Epithelial cell of umbilical artery (primary cell): ENCODE results near the gene IFIT1. TPM values are rescaled to one million over a fixed set of nuclear protein-coding genes. Genes with fewer than 3 reads are reported as not detected.

Experiments used
- total RNA-seq: library from RNA; depleted of rRNA; stranded (reverse); fragments of >200 nt; gene quantifications from 2 replicates; pipeline ENCODE4 v1.2.3, GENCODE V29; 2014

Gene IFIT1, protein sequence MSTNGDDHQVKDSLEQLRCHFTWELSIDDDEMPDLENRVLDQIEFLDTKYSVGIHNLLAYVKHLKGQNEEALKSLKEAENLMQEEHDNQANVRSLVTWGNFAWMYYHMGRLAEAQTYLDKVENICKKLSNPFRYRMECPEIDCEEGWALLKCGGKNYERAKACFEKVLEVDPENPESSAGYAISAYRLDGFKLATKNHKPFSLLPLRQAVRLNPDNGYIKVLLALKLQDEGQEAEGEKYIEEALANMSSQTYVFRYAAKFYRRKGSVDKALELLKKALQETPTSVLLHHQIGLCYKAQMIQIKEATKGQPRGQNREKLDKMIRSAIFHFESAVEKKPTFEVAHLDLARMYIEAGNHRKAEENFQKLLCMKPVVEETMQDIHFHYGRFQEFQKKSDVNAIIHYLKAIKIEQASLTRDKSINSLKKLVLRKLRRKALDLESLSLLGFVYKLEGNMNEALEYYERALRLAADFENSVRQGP
- total RNA-seq = 6.5 and 164 TPM in 2 replicates

DNA sequence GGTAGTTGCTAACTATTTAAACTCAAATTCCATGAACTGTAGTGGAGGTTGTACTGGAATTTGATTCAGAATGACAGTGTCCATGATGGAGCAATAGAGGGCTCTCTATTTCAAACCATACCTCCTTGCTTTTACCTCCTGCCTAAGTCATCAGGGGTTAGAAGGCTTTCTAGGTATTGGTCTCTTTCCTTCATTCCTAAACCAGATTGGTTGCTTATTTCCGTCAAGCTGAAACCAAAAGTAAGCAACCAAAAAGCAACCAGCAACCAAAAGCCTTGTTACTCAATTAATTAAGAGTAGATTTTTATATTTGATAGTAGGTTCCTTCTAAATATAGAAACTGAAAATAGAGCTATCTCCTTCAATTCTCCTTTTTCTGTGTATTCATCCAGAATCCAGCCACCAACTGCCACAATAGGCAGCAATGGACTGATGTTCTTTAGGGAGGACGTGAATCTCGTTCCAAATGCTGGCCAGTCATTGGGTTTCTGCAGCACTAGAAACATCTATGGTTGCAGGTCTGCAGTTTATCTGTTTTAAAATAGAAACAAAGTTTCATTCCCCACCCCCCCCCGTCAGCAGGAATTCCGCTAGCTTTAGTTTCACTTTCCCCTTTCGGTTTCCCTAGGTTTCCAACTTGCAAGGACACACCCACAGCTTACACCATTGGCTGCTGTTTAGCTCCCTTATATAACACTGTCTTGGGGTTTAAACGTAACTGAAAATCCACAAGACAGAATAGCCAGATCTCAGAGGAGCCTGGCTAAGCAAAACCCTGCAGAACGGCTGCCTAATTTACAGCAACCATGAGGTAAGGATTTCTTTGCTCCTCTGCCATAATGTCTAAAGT, at the start of gene IFIT1:
TSS of gene IFIT1 (plus strand) at position 717 of the 850 bp plus-strand sequence. CDS start at position 807, 90 bp downstream.

DNA sequence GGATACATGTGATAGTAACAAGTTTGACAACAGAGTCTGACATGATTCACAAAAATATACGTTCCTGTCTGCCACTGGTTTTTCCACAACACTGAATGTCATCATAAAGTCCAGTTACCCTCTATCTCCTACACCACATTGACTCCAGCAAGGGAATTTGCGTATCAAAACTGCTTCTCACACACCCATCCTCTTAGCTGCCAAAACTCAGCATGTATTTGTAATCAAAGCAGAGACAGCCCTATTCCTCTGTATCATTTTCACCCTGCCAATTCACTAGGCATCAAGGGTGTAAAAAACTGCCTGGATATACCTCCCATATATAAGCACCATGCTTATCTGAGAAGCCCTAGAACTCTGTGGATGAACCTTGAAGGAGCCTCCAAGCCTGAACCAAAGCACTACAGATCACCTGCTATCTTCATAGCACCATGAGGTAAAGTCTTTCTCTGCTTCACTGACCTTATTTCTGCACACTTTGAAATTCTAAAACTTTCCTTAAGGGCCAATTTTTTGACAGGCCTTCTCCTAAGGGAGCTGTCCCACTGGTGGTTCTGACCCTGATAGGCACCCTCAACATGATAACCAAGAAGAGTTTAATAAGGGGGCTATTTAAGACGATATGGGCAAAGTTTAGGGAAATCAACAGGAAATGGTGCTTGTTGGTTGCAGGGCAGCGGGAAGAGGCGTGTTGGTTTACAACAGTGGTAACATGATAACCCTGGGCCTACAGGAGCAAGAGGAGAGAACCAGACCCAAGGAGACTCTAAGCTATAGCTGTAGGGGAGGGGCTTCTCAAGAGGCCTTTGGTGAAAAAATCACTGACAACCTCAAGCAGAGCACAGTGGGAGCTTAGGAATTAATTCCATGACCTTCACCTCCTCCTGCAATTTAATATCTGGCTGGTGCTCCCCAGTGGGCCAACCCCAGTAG, 14.5 kb upstream of the IFIT1 start, which contains the start of gene IFIT1B:
TSS of gene IFIT1B (plus strand) at position 352 of the 933 bp plus-strand sequence. CDS start at position 432, 80 bp downstream.

DNA sequence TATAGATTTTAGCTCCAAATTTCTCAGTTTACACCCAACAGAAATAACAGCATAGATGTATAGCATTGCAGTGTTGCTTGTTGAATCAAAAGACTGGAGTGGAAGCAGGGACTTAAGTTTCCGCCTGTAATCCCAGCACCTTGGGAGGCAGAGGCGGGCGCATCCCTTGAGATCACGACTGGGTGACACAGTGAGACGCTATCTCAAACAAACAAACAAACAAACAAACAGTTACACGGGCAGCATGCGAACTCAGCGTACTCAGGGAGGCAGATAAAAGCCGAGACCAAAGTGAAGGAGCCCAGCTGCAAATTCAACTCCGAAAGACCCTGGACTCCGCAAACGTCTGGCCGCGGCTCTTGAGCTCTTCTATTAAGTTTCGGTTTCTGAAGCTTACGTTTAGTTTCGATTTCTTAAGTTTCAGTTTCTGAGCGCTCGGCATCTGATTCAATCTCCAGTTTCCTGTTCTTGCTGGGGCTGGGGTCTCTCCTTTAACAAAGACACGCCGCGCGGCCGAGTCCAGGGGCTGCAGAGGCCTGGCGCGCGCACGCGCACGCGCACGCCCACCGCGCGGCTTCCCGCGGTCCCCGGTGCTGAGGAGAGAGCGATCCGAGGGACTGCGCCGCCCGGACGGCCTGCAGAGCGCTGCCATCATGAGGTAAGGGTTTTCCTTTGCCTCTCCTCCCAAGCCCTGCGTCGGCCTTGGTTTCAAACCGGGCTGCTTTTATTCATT, 21.9 kb downstream of the IFIT1 start, which contains the start of gene IFIT5:
TSS of gene IFIT5 (plus strand) at position 423 of the 733 bp plus-strand sequence. CDS start at position 654, 231 bp downstream.

Other genes with a start within 250 kb of the IFIT1 start
- gene CH25H, start 185.3 kb upstream of the IFIT1 start, total RNA-seq = not detected in 2 replicates
- 22.7 and 66.4 TPM in 2 replicates for gene LIPA, start 140.8 kb upstream of the IFIT1 start, total RNA-seq
- 0.97 and 15.2 TPM in 2 replicates for gene IFIT2, start 90.6 kb upstream of the IFIT1 start, total RNA-seq
- 5.8 and 100 TPM in 2 replicates for gene IFIT3, start 64.6 kb upstream of the IFIT1 start, total RNA-seq
- gene IFIT1B, start 14.6 kb upstream of the IFIT1 start, total RNA-seq = not detected in 2 replicates
- 9.4 and 67.9 TPM in 2 replicates for gene IFIT5, start 21.9 kb downstream of the IFIT1 start, total RNA-seq
- gene SLC16A12, start 143.0 kb downstream of the IFIT1 start, total RNA-seq = not detected in 2 replicates